SHP77 treated with DMSO at 0.1 percent for 48 hours (cell line): ENCODE results near the gene CCSER1.
"Not testable (repeated sequence)": the region's sequence is repeated elsewhere in the genome, so short reads cannot be mapped to it uniquely, and the experiment has no call there.

ENCODE experiments used
- DNase-seq: peaks from one replicate; lab custom pipeline; 2025; lab: John Stamatoyannopoulos, UW

The CCSER1 gene

GRCh38 chr4:90840291-90840690 is 713.1 kb downstream of the CCSER1 start:
- DNase-seq, result no peak

- DNase-seq, result no peak
Observed at GRCh38 chr4:90840828-90841227, 713.6 kb downstream of the CCSER1 start.

GRCh38 chr4:90841676-90842075 is 714.5 kb downstream of the CCSER1 start:
- DNase-seq, result no peak

GRCh38 chr4:90842960-90843359 is 715.8 kb downstream of the CCSER1 start:
- DNase-seq, result no peak

GRCh38 chr4:90844241-90844640 is 717.0 kb downstream of the CCSER1 start:
- DNase-seq, result no peak

GRCh38 chr4:90845777-90846176 is 718.6 kb downstream of the CCSER1 start:
- no peak for DNase-seq

- DNase-seq, result no peak
Observed at GRCh38 chr4:90852237-90852636, 725.0 kb downstream of the CCSER1 start.

- no peak for DNase-seq
Observed at GRCh38 chr4:90855111-90855510, 727.9 kb downstream of the CCSER1 start.

GRCh38 chr4:90857081-90857820 is 730.1 kb downstream of the CCSER1 start:
- no peak for DNase-seq

GRCh38 chr4:90875791-90876190 is 748.6 kb downstream of the CCSER1 start:
- DNase-seq, result no peak

GRCh38 chr4:90876296-90876695 is 749.1 kb downstream of the CCSER1 start:
- no peak for DNase-seq

GRCh38 chr4:90883519-90883918 is 756.3 kb downstream of the CCSER1 start:
- DNase-seq, result no peak

GRCh38 chr4:90888571-90888970 is 761.4 kb downstream of the CCSER1 start:
- no peak for DNase-seq

GRCh38 chr4:90889171-90889570 is 762.0 kb downstream of the CCSER1 start:
- DNase-seq, result no peak

GRCh38 chr4:90903413-90903812 is 776.2 kb downstream of the CCSER1 start:
- DNase-seq, result not testable (repeated sequence)

- DNase-seq, result no peak
Observed at GRCh38 chr4:90904021-90904420, 776.8 kb downstream of the CCSER1 start.

GRCh38 chr4:90906239-90906638 is 779.0 kb downstream of the CCSER1 start:
- DNase-seq, result no peak

- not testable (repeated sequence) for DNase-seq
Observed at GRCh38 chr4:90911724-90912434, 784.7 kb downstream of the CCSER1 start.

GRCh38 chr4:90922174-90922573 is 795.0 kb downstream of the CCSER1 start:
- DNase-seq, result no peak

GRCh38 chr4:90926957-90927356 is 799.8 kb downstream of the CCSER1 start:
- no peak for DNase-seq

- DNase-seq, result no peak
Observed at GRCh38 chr4:90943311-90943710, 816.1 kb downstream of the CCSER1 start.

GRCh38 chr4:90946945-90947344 is 819.8 kb downstream of the CCSER1 start:
- DNase-seq, result no peak

GRCh38 chr4:90950385-90950841 is 823.2 kb downstream of the CCSER1 start:
- peak; percentile 2 for DNase-seq
